Neural progenitor cell (in vitro differentiated cells): ENCODE results near the gene C4orf50. TPM values are rescaled to one million over a fixed set of nuclear protein-coding genes. Genes with fewer than 3 reads are reported as not detected.

Source experiments
- DNase-seq: peaks from one replicate; pipeline ENCODE4 v3.0.0-alpha.2; 2016; ENCODE audit warnings: low spot score
- H2AFZ ChIP-seq: fragments of 200-600 bp; sonication (generic); replicated peaks from 2 replicates; pipeline ENCODE4 v1.6.1; 2016; ENCODE audit warnings: antibody characterized with exemption
- H3F3A ChIP-seq: fragments of 200-600 bp; sonication (generic); 2 replicates; pipeline ENCODE4 v1.6.1; 2016; ENCODE audit warnings: antibody characterized with exemption, low read depth
- H3K27ac ChIP-seq: fragments of 200-600 bp; sonication (generic); 2 replicates; pipeline ENCODE4 v1.5.1; 2016; ENCODE audit warnings: mild to moderate bottlenecking
- H3K27me3 ChIP-seq: fragments of 200-600 bp; sonication (generic); 2 replicates; pipeline ENCODE4 v1.6.1; 2016; ENCODE audit warnings: mild to moderate bottlenecking, moderate library complexity
- H3K36me3 ChIP-seq: fragments of 200-600 bp; sonication (generic); 2 replicates; pipeline ENCODE4 v1.5.1; 2016
- H3K4me1 ChIP-seq: fragments of 200-600 bp; sonication (generic); 2 replicates; pipeline ENCODE4 v1.6.1; 2016; ENCODE audit warnings: mixed run types
- H3K4me2 ChIP-seq: fragments of 200-600 bp; sonication (generic); 2 replicates; pipeline ENCODE4 v1.6.1; 2016
- H3K4me3 ChIP-seq: fragments of 200-600 bp; sonication (generic); 2 replicates; pipeline ENCODE4 v1.5.1; 2016
- H3K79me2 ChIP-seq: fragments of 200-600 bp; sonication (generic); 2 replicates; pipeline ENCODE4 v1.6.1; 2016; ENCODE audit warnings: low read depth
- H3K9ac ChIP-seq: fragments of 200-600 bp; sonication (generic); 2 replicates; pipeline ENCODE4 v1.6.1; 2016
- H3K9me3 ChIP-seq: fragments of 200-600 bp; sonication (generic); 2 replicates; pipeline ENCODE4 v1.5.1; 2016; ENCODE audit warnings: low read depth
- H4K20me1 ChIP-seq: fragments of 200-600 bp; sonication (generic); 2 replicates; pipeline ENCODE4 v1.6.1; 2016; ENCODE audit warnings: low read depth
- H3K27ac Mint-ChIP-seq: 3 replicates; pipeline ENCODE4 v1.8.0; 2021; ENCODE audit warnings: mixed read lengths
- H3K27me3 Mint-ChIP-seq: 2 replicates; pipeline ENCODE4 v1.8.0; 2022; ENCODE audit warnings: low read depth, mild to moderate bottlenecking, inconsistent platforms, moderate library complexity, mixed read lengths; ENCODE audit not compliant: insufficient read depth
- H3K36me3 Mint-ChIP-seq: 3 replicates; pipeline ENCODE4 v1.8.0; 2021; ENCODE audit warnings: mixed read lengths
- H3K4me1 Mint-ChIP-seq: 3 replicates; pipeline ENCODE4 v1.8.0; 2021; ENCODE audit warnings: mixed read lengths
- H3K4me3 Mint-ChIP-seq: 3 replicates; pipeline ENCODE4 v1.8.0; 2021; ENCODE audit warnings: mild to moderate bottlenecking, moderate library complexity, mixed read lengths
- H3K9me3 Mint-ChIP-seq: 3 replicates; pipeline ENCODE4 v1.8.0; 2020; ENCODE audit warnings: mixed read lengths
- EZH2 ChIP-seq: fragments of 200-600 bp; sonication (generic); IDR thresholded peaks from 2 replicates; pipeline ENCODE4 v1.6.1; 2017; ENCODE audit warnings: antibody characterized with exemption, mild to moderate bottlenecking, moderate library complexity
- EZH2phosphoT487 ChIP-seq: fragments of 200-600 bp; sonication (generic); IDR thresholded peaks from 2 replicates; pipeline ENCODE4 v1.6.1; 2017; ENCODE audit warnings: antibody characterized with exemption
- total RNA-seq: library from RNA; depleted of rRNA; stranded (reverse); fragments of >200 nt; gene quantifications from 2 replicates; pipeline ENCODE4 v1.2.3, GENCODE V29; 2015; ENCODE audit warnings: low replicate concordance
- TF ChIP-seq, protein P1 (sequence below): fragments of 200-600 bp; sonication (generic); IDR thresholded peaks from 2 replicates; pipeline ENCODE4 v1.5.1; 2017; ENCODE audit warnings: antibody characterized with exemption, mild to moderate bottlenecking

The C4orf50 gene
- total RNA-seq, 1 donor from 2014 or later, result 0.32 TPM

DNA sequence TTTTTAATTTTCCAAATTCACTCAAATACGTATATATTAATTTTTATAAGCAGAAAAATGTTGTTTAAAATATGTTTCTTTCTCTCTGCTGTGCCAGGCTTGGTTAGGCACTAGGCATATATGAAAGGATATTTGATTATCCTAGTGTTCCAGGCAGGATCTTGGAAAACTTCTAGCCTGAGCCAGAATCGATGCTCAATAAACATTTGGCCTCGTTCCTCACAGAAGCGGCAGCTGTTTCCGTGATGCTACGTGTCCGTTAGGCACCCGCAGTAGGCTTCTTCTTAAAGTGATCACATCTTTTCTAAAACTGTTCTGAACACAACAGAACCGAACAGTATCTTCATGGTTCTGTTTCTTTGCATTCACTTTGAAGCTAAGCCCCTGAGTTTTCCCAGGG, 75.3 kb downstream of the C4orf50 start:
- Mint-ChIP-seq H3K4me1 (peaks cover 32% of the 10 kb centered on the region), H3K27ac (no peak overlapping the region), H3K36me3 (no peaks in the 10 kb centered on the region), H3K4me3 (no peak overlapping the region), H3K27me3 (peaks cover 17% of the 10 kb centered on the region), H3K9me3 (peaks cover 13% of the 10 kb centered on the region)
- DNase-seq, result no peak
- H3K27me3 ChIP-seq, result peaks cover 3% of the 10 kb centered on the region
- TF ChIP-seq, protein P1, sequence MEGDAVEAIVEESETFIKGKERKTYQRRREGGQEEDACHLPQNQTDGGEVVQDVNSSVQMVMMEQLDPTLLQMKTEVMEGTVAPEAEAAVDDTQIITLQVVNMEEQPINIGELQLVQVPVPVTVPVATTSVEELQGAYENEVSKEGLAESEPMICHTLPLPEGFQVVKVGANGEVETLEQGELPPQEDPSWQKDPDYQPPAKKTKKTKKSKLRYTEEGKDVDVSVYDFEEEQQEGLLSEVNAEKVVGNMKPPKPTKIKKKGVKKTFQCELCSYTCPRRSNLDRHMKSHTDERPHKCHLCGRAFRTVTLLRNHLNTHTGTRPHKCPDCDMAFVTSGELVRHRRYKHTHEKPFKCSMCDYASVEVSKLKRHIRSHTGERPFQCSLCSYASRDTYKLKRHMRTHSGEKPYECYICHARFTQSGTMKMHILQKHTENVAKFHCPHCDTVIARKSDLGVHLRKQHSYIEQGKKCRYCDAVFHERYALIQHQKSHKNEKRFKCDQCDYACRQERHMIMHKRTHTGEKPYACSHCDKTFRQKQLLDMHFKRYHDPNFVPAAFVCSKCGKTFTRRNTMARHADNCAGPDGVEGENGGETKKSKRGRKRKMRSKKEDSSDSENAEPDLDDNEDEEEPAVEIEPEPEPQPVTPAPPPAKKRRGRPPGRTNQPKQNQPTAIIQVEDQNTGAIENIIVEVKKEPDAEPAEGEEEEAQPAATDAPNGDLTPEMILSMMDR, result no peak
- no peak for TF ChIP-seq EZH2
- no peak for TF ChIP-seq EZH2phosphoT487
- no peaks in the 10 kb centered on the region for H3K79me2 ChIP-seq
- H2AFZ ChIP-seq, result no peak overlapping the region
- H3K4me3 ChIP-seq, result no peak overlapping the region
- peaks cover 4% of the 10 kb centered on the region for H3F3A ChIP-seq
- no peak overlapping the region for H3K9ac ChIP-seq
- H3K27ac ChIP-seq, result no peak overlapping the region
- peaks cover 17% of the 10 kb centered on the region for H3K4me1 ChIP-seq
- peaks cover 4% of the 10 kb centered on the region for H4K20me1 ChIP-seq
- H3K4me2 ChIP-seq, result no peak overlapping the region
- no peaks in the 10 kb centered on the region for H3K9me3 ChIP-seq
- H3K36me3 ChIP-seq, result no peaks in the 10 kb centered on the region

DNA sequence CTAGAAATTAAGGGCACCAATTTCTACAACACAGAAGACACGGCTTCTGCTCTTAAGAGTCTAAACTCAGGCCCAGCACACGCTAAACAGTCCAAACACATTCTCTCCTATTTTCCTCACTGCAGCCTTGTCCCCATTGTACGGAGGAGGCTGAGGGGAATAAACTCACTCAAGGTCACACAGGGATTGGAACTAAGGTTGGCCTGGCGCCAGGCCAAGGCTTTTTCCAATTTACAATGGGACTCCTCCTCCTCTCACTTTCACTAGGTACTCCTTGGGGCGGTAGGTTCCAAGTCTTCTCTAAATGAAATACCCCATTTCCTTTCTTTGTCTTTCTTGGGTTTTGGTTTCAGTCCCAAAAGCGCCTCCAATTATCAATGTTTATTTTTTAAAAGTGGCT, 76.6 kb downstream of the C4orf50 start:
- Mint-ChIP-seq H3K27me3 (peaks cover 18% of the 10 kb centered on the region), H3K4me3 (no peak overlapping the region), H3K27ac (no peak overlapping the region), H3K9me3 (peaks cover 7% of the 10 kb centered on the region), H3K4me1 (peaks cover 32% of the 10 kb centered on the region), H3K36me3 (no peaks in the 10 kb centered on the region)
- no peaks in the 10 kb centered on the region for H3K36me3 ChIP-seq
- peaks cover 18% of the 10 kb centered on the region for H3K4me1 ChIP-seq
- no peaks in the 10 kb centered on the region for H3K79me2 ChIP-seq
- H3K27me3 ChIP-seq, result peaks cover 14% of the 10 kb centered on the region
- H4K20me1 ChIP-seq, result peaks cover 4% of the 10 kb centered on the region
- H2AFZ ChIP-seq, result no peak overlapping the region
- H3K27ac ChIP-seq, result no peak overlapping the region
- H3F3A ChIP-seq, result peaks cover 4% of the 10 kb centered on the region
- no peak overlapping the region for H3K4me2 ChIP-seq
- no peaks in the 10 kb centered on the region for H3K9me3 ChIP-seq
- no peak overlapping the region for H3K9ac ChIP-seq
- no peak for DNase-seq
- TF ChIP-seq EZH2phosphoT487 (no peak), EZH2 (no peak)
- TF ChIP-seq, protein P1, result no peak
- no peak overlapping the region for H3K4me3 ChIP-seq

DNA sequence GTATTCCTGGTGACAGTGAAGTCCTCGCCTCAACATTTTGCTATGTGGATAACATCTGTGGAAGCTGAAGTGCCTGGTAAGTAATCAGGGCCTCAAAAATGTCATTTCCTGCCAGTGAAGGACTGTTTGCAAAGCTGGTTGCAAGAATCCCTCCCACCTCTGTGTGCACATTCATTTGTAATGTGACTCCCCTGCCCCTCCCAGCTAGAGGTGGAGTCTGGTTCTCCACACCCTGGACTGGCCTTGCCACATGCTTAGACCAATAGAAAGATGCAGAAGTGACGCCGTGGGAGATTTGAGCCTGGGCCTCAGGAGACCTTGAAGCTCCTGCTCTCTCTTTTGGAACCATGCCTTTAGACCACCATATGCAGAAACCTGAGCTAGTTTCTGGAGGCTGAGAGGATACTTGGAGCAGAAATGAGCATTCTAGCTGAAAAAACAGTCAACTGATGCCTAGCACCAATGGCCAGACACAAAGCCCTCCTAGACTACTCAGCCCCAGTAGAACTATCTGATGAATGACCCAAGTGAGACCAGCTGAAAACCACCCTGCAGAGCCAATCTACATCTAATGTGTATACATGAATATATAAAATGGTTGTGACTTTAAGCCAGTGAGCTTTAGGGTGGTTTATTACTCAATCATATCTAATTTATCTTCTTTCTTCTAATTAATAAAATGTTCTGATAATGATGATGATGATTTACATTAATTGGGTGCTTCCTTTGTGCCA, 77.6 kb downstream of the C4orf50 start:
- Histone ChIP-seq H3K4me2 (no peak overlapping the region), H3K4me1 (peaks cover 18% of the 10 kb centered on the region), H3K9me3 (no peaks in the 10 kb centered on the region), H3K79me2 (no peaks in the 10 kb centered on the region), H3K4me3 (no peak overlapping the region), H4K20me1 (peaks cover 4% of the 10 kb centered on the region), H2AFZ (no peak overlapping the region), H3K36me3 (no peaks in the 10 kb centered on the region), H3K9ac (no peak overlapping the region), H3F3A (peaks cover 4% of the 10 kb centered on the region), H3K27ac (no peak overlapping the region), H3K27me3 (peaks cover 18% of the 10 kb centered on the region)
- Mint-ChIP-seq H3K27ac (no peak overlapping the region), H3K9me3 (peaks cover 4% of the 10 kb centered on the region), H3K4me3 (no peak overlapping the region), H3K36me3 (no peaks in the 10 kb centered on the region), H3K4me1 (peaks cover 32% of the 10 kb centered on the region), H3K27me3 (peaks cover 18% of the 10 kb centered on the region)
- DNase-seq, result peak; percentile 46
- no peak for TF ChIP-seq EZH2
- no peak for TF ChIP-seq EZH2phosphoT487
- TF ChIP-seq, protein P1, result no peak
